ENCODE measurements around the gene TMEM240.
"Not testable (repeated sequence)": the region's sequence is repeated elsewhere in the genome, so short reads cannot be mapped to it uniquely, and the experiment has no call there.

Gene TMEM240

DNA sequence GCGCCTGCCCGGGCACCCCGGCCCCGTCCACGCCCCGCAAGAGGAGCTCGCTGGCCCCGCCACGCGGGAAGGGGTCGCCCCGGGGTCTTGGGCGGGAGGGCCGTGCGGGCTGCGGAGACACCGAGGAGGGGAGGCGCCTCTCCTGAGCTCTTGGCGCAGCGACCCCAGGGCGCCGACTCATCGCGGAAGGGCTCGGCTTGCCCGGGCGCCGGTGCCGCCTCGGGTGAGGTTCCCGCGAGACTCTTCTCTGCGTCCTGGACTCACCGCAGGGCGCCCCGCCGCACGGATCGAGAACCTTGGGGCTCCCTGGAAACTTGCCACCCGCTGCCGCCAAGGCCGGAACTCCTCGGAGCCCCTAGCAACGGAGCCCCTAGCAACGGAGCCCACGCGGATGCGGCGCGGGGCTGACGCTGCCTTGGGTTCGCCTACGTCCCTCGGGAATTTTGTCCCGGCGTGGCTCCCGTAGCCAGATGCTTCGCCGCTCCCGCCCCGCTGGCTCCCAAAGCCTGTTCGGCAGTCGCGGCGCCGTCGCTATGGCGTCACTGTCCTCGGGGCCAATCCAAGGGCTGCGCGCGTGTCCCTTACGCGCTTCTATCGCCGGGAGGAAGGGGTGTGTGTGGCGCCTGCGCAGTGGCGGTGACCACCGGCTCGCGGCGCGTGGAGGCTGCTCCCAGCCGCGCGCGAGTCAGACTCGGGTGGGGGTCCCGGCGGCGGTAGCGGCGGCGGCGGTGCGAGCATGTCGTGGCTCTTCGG is 28.7 kb downstream of the TMEM240 start, which contains the start of gene ATAD3A:
TSS of gene ATAD3A (plus strand) at position 630 of the 753 bp plus-strand sequence. CDS start at position 737, 107 bp downstream.
- Mint-ChIP-seq H3K9me3 (no peaks in the 10 kb centered on the region), H3K36me3 (ENCODE audit: low read depth) (no peaks in the 10 kb centered on the region), H3K4me1 (ENCODE audit: low read depth) (peaks cover 15% of the 10 kb centered on the region), H3K4me3 (peak within 1 kb of the TSS; percentile 90), H3K27ac (peak within 1 kb of the TSS; percentile 93), H3K27me3 (ENCODE audit: low read depth) (no peaks in the 10 kb centered on the region)

- Mint-ChIP-seq H3K27me3 (ENCODE audit: low read depth) (no peaks in the 10 kb centered on the region), H3K27ac (peak overlapping the region; percentile 93), H3K36me3 (ENCODE audit: low read depth) (no peaks in the 10 kb centered on the region), H3K9me3 (no peaks in the 10 kb centered on the region), H3K4me1 (ENCODE audit: low read depth) (peaks cover 15% of the 10 kb centered on the region), H3K4me3 (peak overlapping the region; percentile 90)
Observed at GRCh38 chr1:1510912-1511532, 29.4 kb downstream of the TMEM240 start.

- not testable (repeated sequence) for H3K27ac Mint-ChIP-seq; H3K27me3 Mint-ChIP-seq (ENCODE audit: low read depth); H3K4me3 Mint-ChIP-seq; H3K36me3 Mint-ChIP-seq (ENCODE audit: low read depth); H3K9me3 Mint-ChIP-seq
- peaks cover 23% of the 10 kb centered on the region for H3K4me1 Mint-ChIP-seq (ENCODE audit: low read depth)
Observed at GRCh38 chr1:1509465-1509850, 31.0 kb downstream of the TMEM240 start.

DNA sequence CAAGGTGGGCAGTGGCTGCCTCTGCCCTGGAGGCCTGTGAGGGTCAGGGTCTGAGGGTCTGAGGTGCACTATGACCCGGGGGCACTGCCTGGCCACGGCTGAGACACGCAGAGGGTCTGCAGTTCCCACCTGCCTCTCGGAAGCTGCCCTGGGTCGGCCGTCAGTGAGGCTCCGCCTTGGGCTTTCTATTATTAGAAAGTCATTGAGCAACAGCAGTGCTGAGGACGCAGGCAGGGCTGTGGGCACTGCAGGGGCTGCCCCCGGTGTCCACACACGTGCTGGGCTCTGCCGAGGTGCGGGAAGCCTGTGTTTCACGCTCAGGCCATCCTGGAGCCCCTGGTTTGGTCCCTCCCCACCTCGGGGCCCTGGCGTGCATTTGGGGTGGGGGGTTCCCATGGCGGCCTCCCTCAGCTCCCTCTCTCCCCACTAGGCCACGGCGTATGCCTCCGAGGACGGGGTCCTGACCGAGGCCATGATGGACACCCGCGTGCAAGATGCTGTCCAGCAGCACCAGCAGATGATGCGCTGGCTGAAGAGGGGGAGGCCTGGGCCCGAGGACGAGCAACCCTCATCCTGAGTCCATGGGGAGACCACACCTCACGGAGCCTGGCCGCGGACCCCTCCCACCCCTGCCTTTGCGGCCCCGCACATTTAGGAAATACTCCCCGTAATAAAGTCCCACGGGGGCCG is 31.5 kb downstream of the TMEM240 start:
- H3K36me3 Mint-ChIP-seq (ENCODE audit: low read depth); H3K9me3 Mint-ChIP-seq; H3K27me3 Mint-ChIP-seq (ENCODE audit: low read depth); H3K27ac Mint-ChIP-seq; H3K4me3 Mint-ChIP-seq: not testable (repeated sequence)
- H3K4me1 Mint-ChIP-seq (ENCODE audit: low read depth) = peaks cover 23% of the 10 kb centered on the region

GRCh38 chr1:1507305-1507704 is 33.1 kb downstream of the TMEM240 start:
- Mint-ChIP-seq H3K27me3 (ENCODE audit: low read depth) (no peaks in the 10 kb centered on the region), H3K4me3 (no peak overlapping the region), H3K9me3 (no peaks in the 10 kb centered on the region), H3K27ac (no peak overlapping the region), H3K36me3 (ENCODE audit: low read depth) (no peaks in the 10 kb centered on the region), H3K4me1 (ENCODE audit: low read depth) (peaks cover 22% of the 10 kb centered on the region)

DNA sequence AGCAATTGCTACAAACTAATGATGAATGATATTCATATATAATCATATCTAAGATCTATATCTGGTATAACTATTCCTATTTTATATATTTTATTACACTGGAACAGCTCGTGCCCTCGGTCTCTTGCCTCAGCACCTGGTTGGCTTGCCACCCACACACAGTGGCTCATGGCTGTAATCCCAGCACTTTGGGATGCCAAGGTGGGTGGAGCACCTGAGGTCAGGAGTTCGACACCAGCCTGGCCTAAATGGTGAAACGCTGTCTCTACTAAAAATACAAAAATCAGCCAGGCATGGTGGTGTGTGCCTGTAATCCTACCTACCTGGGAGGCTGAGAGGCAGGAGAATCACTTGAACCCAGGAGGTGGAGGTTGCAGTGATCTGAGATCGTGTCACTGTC is 34.6 kb downstream of the TMEM240 start:
- not testable (repeated sequence) for H3K27me3 Mint-ChIP-seq (ENCODE audit: low read depth); H3K4me3 Mint-ChIP-seq; H3K9me3 Mint-ChIP-seq; H3K36me3 Mint-ChIP-seq (ENCODE audit: low read depth)
- peak overlapping the region; percentile 70 for H3K27ac Mint-ChIP-seq
- peaks cover 17% of the 10 kb centered on the region for H3K4me1 Mint-ChIP-seq (ENCODE audit: low read depth)

DNA sequence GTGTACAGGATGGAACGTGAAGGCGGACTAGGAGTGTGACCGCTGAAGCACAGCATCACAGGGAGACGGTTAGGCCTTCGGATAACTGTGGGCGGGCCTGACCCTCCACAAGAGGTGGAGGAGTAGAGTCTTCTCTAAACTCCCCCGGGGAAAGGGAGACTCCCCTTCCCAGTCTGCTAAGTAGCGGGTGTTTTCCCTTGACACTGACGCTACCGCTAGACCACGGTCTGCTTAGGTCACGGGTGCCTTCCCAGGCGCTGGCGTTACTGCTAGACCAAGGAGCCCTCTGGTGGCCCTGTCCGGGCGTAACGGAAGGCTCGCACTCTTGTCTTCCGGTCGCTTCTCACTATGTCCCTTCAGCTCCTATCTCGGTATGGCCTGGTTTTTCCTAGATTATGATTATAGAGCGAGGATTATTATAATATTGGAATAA is 35.0 kb downstream of the TMEM240 start:
- peak overlapping the region; percentile 93 for H3K27ac Mint-ChIP-seq
- H3K4me3 Mint-ChIP-seq = peak overlapping the region; percentile 80
- H3K4me1 Mint-ChIP-seq (ENCODE audit: low read depth) = peaks cover 15% of the 10 kb centered on the region
- not testable (repeated sequence) for H3K27me3 Mint-ChIP-seq (ENCODE audit: low read depth); H3K36me3 Mint-ChIP-seq (ENCODE audit: low read depth); H3K9me3 Mint-ChIP-seq

DNA sequence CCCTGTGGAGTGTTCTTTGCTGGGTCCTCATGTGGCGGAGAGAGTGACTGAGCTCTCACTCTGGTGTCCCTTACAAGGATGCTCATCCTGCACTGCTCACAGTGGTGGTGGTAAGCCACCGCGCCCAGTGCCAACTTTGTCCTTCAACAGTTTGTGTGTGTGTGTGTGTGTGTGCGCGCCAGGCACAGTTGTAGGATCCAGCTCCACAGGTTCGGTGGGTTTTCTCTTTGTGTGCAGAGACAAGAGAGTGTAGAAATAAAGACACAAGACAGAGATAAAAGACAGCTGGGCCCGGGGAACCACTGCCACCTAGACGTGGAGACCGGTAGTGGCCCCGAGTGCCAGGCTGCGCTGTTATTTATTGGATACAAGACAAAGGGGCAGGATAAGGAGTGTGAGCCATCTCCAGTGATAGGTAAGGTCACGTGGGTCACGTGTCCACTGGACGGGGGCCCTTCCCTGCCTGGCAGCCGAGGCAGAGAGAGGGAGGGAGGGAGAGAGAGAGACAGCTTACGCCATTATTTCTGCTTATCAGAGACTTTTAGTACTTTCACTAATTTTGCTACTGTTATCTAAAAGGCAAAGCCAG is 35.6 kb downstream of the TMEM240 start:
- Mint-ChIP-seq H3K27ac (peak overlapping the region; percentile 93), H3K4me1 (ENCODE audit: low read depth) (peaks cover 15% of the 10 kb centered on the region), H3K4me3 (peak overlapping the region; percentile 80)
- H3K36me3 Mint-ChIP-seq (ENCODE audit: low read depth); H3K9me3 Mint-ChIP-seq; H3K27me3 Mint-ChIP-seq (ENCODE audit: low read depth): not testable (repeated sequence)

DNA sequence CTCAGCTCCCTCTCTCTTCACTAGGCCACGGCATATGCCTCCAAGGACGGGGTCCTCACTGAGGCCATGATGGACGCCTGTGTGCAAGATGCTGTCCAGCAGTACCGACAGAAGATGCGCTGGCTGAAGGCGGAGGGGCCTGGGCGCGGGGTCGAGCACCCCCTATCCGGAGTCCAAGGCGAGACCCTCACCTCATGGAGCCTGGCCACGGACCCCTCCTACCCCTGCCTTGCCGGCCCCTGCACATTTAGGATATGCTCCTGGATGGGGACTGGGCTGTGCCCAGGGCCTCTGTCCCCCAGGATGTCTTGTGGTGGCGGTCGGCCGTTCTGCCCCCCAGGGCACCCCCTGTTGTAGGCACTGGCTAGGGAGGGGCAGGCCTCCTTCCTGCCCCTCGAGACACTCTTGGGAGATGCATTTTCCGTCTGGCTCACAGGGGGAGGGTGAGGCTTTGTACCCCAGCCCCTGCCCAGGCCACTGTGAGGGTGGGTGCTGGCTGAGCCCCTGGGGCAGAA is 44.9 kb downstream of the TMEM240 start:
- H3K27me3 Mint-ChIP-seq (ENCODE audit: low read depth); H3K4me1 Mint-ChIP-seq (ENCODE audit: low read depth); H3K27ac Mint-ChIP-seq; H3K4me3 Mint-ChIP-seq: not testable (repeated sequence)
- H3K9me3 Mint-ChIP-seq = peaks cover 10% of the 10 kb centered on the region
- peaks cover 24% of the 10 kb centered on the region for H3K36me3 Mint-ChIP-seq (ENCODE audit: low read depth)

DNA sequence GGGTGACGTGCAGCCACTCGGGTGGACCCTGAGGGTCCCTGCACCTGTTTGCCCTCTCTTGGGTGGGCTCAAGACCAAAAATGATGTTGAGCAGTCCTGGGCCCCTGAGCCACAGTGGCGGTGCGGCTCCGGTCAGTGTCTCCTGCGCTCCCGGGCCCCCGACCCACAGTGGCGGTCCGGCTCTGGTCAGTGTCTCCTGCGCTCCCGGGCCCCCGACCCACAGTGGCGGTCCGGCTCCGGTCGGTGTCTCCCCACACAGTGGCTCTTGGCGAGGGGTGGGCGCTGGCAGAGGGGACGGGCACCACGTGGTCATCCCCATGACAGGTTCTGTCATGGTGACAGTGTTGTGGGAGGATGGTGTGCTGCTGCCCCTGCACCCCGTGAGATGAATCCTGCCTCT is 46.1 kb downstream of the TMEM240 start:
- not testable (repeated sequence) for H3K4me1 Mint-ChIP-seq (ENCODE audit: low read depth); H3K27ac Mint-ChIP-seq; H3K27me3 Mint-ChIP-seq (ENCODE audit: low read depth); H3K4me3 Mint-ChIP-seq
- H3K36me3 Mint-ChIP-seq (ENCODE audit: low read depth) = peaks cover 32% of the 10 kb centered on the region
- H3K9me3 Mint-ChIP-seq = peaks cover 10% of the 10 kb centered on the region

- H3K27me3 Mint-ChIP-seq (ENCODE audit: low read depth) = no peaks in the 10 kb centered on the region
- H3K27ac Mint-ChIP-seq = no peak overlapping the region
- no peak overlapping the region for H3K4me3 Mint-ChIP-seq
- peaks cover 33% of the 10 kb centered on the region for H3K36me3 Mint-ChIP-seq (ENCODE audit: low read depth)
- peaks cover 10% of the 10 kb centered on the region for H3K9me3 Mint-ChIP-seq
- H3K4me1 Mint-ChIP-seq (ENCODE audit: low read depth) = no peaks in the 10 kb centered on the region
Observed at GRCh38 chr1:1491601-1492000, 48.8 kb downstream of the TMEM240 start.

DNA sequence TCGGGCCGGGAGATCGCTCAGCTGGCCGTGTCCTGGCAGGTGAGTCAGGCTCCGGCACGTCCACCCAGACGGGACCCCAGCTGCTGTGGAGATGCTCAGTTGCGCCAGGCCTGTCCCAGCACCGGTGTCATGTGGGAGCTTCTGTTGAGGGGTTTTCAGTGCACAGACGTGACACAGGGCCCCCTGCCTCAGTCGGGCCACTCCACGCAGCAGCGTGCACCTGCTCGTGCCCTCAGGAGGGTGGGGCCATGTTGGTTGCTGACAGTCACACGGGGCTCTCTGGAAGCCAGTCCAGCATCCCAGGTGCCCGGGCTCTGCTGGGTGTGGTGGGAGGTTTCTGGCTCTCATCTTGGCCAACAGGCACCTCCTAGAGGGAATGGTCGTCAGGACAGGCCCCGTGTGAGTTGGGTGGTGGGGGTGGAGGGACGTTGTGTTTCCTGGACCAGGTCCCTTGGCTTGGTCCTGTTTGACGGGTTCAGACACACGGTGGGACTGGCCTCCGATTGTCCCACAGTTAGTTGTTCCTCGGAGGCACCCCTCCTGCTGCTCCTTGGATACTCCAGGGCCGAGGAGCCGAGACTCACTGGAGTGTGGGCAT is 49.7 kb downstream of the TMEM240 start:
- H3K4me1 Mint-ChIP-seq (ENCODE audit: low read depth) = no peaks in the 10 kb centered on the region
- no peak overlapping the region for H3K4me3 Mint-ChIP-seq
- H3K9me3 Mint-ChIP-seq = peaks cover 10% of the 10 kb centered on the region
- H3K27me3 Mint-ChIP-seq (ENCODE audit: low read depth) = no peaks in the 10 kb centered on the region
- H3K36me3 Mint-ChIP-seq (ENCODE audit: low read depth) = peaks cover 33% of the 10 kb centered on the region
- no peak overlapping the region for H3K27ac Mint-ChIP-seq

DNA sequence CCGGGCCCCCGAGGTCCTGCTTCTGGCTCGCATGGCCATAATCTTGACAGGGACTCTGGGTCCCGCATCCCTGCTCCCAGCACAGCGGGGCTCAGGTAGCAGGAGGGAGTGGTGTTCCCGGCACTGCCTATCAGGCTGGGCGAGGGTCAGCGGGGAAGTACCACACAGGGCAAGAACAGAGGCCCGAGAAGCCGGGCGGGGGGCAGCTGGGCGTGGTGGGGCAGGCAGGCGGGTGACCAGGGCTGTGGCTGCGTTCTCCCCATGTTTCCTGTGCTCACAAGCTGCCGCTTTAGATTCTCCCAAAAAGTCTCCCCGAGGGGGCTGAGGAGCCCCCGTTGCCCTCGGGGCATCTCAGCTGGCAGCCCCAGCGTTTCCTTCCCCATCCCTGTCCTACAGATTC is 50.6 kb downstream of the TMEM240 start:
- H3K36me3 Mint-ChIP-seq (ENCODE audit: low read depth) = peaks cover 33% of the 10 kb centered on the region
- H3K27me3 Mint-ChIP-seq (ENCODE audit: low read depth) = no peaks in the 10 kb centered on the region

GRCh38 chr1:1489231-1489630 is 51.2 kb downstream of the TMEM240 start:
- Mint-ChIP-seq H3K27ac (no peak overlapping the region), H3K4me1 (ENCODE audit: low read depth) (no peaks in the 10 kb centered on the region), H3K4me3 (no peak overlapping the region), H3K9me3 (peaks cover 10% of the 10 kb centered on the region), H3K27me3 (ENCODE audit: low read depth) (no peaks in the 10 kb centered on the region), H3K36me3 (ENCODE audit: low read depth) (peaks cover 33% of the 10 kb centered on the region)

More for the DNA sequence above, 50.6 kb downstream of the TMEM240 start:
- Mint-ChIP-seq H3K9me3 (peaks cover 10% of the 10 kb centered on the region), H3K27ac (no peak overlapping the region), H3K4me3 (no peak overlapping the region), H3K4me1 (ENCODE audit: low read depth) (no peaks in the 10 kb centered on the region)

Data from T-helper 1 cell treated with Interleukin-12 subunit alpha and Interleukin-12 subunit beta and Interleukin-4 antibody, amounts not matched to agents 30 μg/mL and 1 μg/mL, for 36 hours (primary cell).